ENCODE results near the gene UBE2R2.

GRCh38 chr9:33877727-33878489 lies 60.9 kb downstream of the UBE2R2 start:
- TF ChIP-seq POLR2A (IDR thresholded peaks at IDR 0.05): no peak
- no peak for TF ChIP-seq CTCF (IDR thresholded peaks at IDR 0.05)
- no peak for TF ChIP-seq POLR2AphosphoS5 (IDR thresholded peaks at IDR 0.05)

Data from breast epithelium (tissue), 3 donors.